Liver (tissue), 9 donors: ENCODE measurements around the gene PLXDC2. TPM values are rescaled to one million over a fixed set of nuclear protein-coding genes. Genes with fewer than 3 reads are reported as not detected.

Experiments
- DNase-seq: peaks from one replicate; pipeline ENCODE4 v3.0.0-alpha.2; 2017; ENCODE audit warnings: low spot score
- H3K27ac ChIP-seq, 2 donors: one replicate each; pipeline ENCODE4 v1.7.0; 2013; ENCODE audit warnings: inconsistent platforms in 2 of 2, low read length in 2 of 2, control low read depth in 1 of 2, low read depth in 1 of 2, mild to moderate bottlenecking in 1 of 2
- H3K27me3 ChIP-seq, 4 donors: one replicate each; pipeline versions ENCODE4 v1.6.1 to v1.7.0; 2013; ENCODE audit warnings: low read length in 3 of 4, inconsistent platforms in 1 of 4, mild to moderate bottlenecking in 1 of 4, moderate library complexity in 1 of 4; ENCODE audit not compliant: control insufficient read depth in 4 of 4, insufficient read depth in 4 of 4
- H3K36me3 ChIP-seq, 4 donors: one replicate each; pipeline versions ENCODE4 v1.6.1 to v1.7.0; 2013; ENCODE audit warnings: low read length in 3 of 4, mild to moderate bottlenecking in 3 of 4, low read depth in 1 of 4, moderate library complexity in 1 of 4; ENCODE audit not compliant: control insufficient read depth in 4 of 4, insufficient read depth in 3 of 4
- H3K4me1 ChIP-seq, 4 donors: one replicate each; pipeline versions ENCODE4 v1.6.1 to v1.7.0; 2013; ENCODE audit warnings: low read length in 3 of 4, mild to moderate bottlenecking in 3 of 4, moderate library complexity in 1 of 4; ENCODE audit not compliant: control insufficient read depth in 4 of 4, insufficient read depth in 4 of 4
- H3K4me3 ChIP-seq, 3 donors: one replicate each; pipeline versions ENCODE4 v1.6.1 to v1.7.0; 2013; ENCODE audit warnings: low read length in 3 of 3, control low read depth in 1 of 3, low read depth in 1 of 3, mild to moderate bottlenecking in 1 of 3
- H3K9ac ChIP-seq, 2 donors: one replicate each; pipeline ENCODE4 v1.7.0; 2013; ENCODE audit warnings: low read length in 2 of 2, mild to moderate bottlenecking in 2 of 2, moderate library complexity in 2 of 2, control low read depth in 1 of 2, low read depth in 1 of 2
- H3K9me3 ChIP-seq, 4 donors: one replicate each; pipeline versions ENCODE4 v1.6.1 to v1.7.0; 2013; ENCODE audit warnings: low read length in 3 of 4; ENCODE audit not compliant: control insufficient read depth in 4 of 4
- ATF3 ChIP-seq: IDR thresholded peaks from 2 replicates; pipeline ENCODE4 v1.6.1; 2016; ENCODE audit warnings: antibody characterized with exemption
- EGR1 ChIP-seq, 2 donors: IDR thresholded peaks; 2 replicates each; pipeline ENCODE4 v1.6.1; 2016 to 2018; ENCODE audit warnings: antibody characterized with exemption in 2 of 2, low read depth in 2 of 2
- FOXA1 ChIP-seq: IDR thresholded peaks from 2 replicates; pipeline ENCODE4 v1.6.1; 2016; ENCODE audit warnings: antibody characterized with exemption
- FOXA2 ChIP-seq: IDR thresholded peaks from 2 replicates; pipeline ENCODE4 v1.6.1; 2016; ENCODE audit warnings: antibody characterized with exemption
- GABPA ChIP-seq, 2 donors: IDR thresholded peaks in 1 of 2; conservative IDR thresholded peaks in 1 of 2; 2 replicates each; pipeline ENCODE4 v1.6.1; 2016; ENCODE audit warnings: antibody characterized with exemption in 2 of 2, mild to moderate bottlenecking in 1 of 2, moderate library complexity in 1 of 2
- HNF4A ChIP-seq, 2 donors: conservative IDR thresholded peaks; 2 replicates each; pipeline ENCODE4 v1.6.1; 2016; ENCODE audit warnings: antibody characterized with exemption in 2 of 2, mild to moderate bottlenecking in 2 of 2
- NR2F2 ChIP-seq: IDR thresholded peaks from 2 replicates; pipeline ENCODE4 v1.6.1; 2016; ENCODE audit warnings: antibody characterized with exemption
- RAD21 ChIP-seq, 2 donors: IDR thresholded peaks; 2 replicates each; pipeline ENCODE4 v1.6.1; 2016; ENCODE audit warnings: antibody characterized with exemption in 2 of 2, mild to moderate bottlenecking in 2 of 2
- RXRA ChIP-seq, 2 donors: IDR thresholded peaks; 2 replicates each; pipeline ENCODE4 v1.6.1; 2017 to 2018; ENCODE audit warnings: antibody characterized with exemption in 2 of 2, mild to moderate bottlenecking in 1 of 2
- TAF1 ChIP-seq: conservative IDR thresholded peaks from 2 replicates; pipeline ENCODE4 v1.6.1; 2016; ENCODE audit warnings: antibody characterized with exemption, mild to moderate bottlenecking
- ZBTB33 ChIP-seq: IDR thresholded peaks from 2 replicates; pipeline ENCODE4 v1.6.1; 2016; ENCODE audit warnings: antibody characterized with exemption
- WGBS: extraction: QIAGEN DNeasy Blood & Tissue Kit; methylation state at CpG from one replicate; pipeline ENCODE4 v1.1.7; 2013; 5-methylcytosine and 5-hydroxymethylcytosine counted together
- polyA plus RNA-seq, 2 donors: library from polyadenylated mRNA; stranded (reverse) in 1 of 2; unstranded in 1 of 2; fragments of 200-250 nt in 1 of 2; fragments of >200 nt in 1 of 2; fragmentation: Nextera tagmentation in 1 of 2; extraction: Ambion mirVana in 1 of 2; gene quantifications; one replicate each; pipeline versions ENCODE4 v1.2.1 to v1.2.3, GENCODE V29; 2013 to 2015
- total RNA-seq, 2 donors: library from RNA; depleted of rRNA; stranded (reverse); fragments of >200 nt; gene quantifications; one replicate each; pipeline ENCODE4 v1.2.3, GENCODE V29; 2014
- TF ChIP-seq, protein P1 (sequence below): IDR thresholded peaks from 2 replicates; pipeline ENCODE4 v1.6.1; 2016; ENCODE audit warnings: antibody characterized with exemption, mild to moderate bottlenecking
- donor health status: healthy.
- donor health status: healthy.
- donor health status: healthy.
- donor health status: healthy.
- donor health status: healthy.

The PLXDC2 gene
- total and polyA plus RNA-seq, 4 donors = 1.4 to 5.1 (median 2.4) TPM

- H3K9ac ChIP-seq = no peak overlapping the region
- WGBS = 87% methylated on average over 5 of the region's 5 CpGs
- no peaks in the 10 kb centered on the region for H3K27me3 ChIP-seq
- no peaks in the 10 kb centered on the region for H3K9me3 ChIP-seq
- no peak for DNase-seq
- H3K27ac ChIP-seq = no peak overlapping the region
- no peaks in the 10 kb centered on the region for H3K36me3 ChIP-seq
- H3K4me3 ChIP-seq = no peak overlapping the region
- no peak for TF ChIP-seq EGR1 (IDR thresholded peaks at IDR 0.05; ENCODE audit: low read depth in 2 of 2)
- TF ChIP-seq TAF1 = no peak
- no peak for TF ChIP-seq RAD21 (IDR thresholded peaks at IDR 0.05)
- TF ChIP-seq, protein P1, sequence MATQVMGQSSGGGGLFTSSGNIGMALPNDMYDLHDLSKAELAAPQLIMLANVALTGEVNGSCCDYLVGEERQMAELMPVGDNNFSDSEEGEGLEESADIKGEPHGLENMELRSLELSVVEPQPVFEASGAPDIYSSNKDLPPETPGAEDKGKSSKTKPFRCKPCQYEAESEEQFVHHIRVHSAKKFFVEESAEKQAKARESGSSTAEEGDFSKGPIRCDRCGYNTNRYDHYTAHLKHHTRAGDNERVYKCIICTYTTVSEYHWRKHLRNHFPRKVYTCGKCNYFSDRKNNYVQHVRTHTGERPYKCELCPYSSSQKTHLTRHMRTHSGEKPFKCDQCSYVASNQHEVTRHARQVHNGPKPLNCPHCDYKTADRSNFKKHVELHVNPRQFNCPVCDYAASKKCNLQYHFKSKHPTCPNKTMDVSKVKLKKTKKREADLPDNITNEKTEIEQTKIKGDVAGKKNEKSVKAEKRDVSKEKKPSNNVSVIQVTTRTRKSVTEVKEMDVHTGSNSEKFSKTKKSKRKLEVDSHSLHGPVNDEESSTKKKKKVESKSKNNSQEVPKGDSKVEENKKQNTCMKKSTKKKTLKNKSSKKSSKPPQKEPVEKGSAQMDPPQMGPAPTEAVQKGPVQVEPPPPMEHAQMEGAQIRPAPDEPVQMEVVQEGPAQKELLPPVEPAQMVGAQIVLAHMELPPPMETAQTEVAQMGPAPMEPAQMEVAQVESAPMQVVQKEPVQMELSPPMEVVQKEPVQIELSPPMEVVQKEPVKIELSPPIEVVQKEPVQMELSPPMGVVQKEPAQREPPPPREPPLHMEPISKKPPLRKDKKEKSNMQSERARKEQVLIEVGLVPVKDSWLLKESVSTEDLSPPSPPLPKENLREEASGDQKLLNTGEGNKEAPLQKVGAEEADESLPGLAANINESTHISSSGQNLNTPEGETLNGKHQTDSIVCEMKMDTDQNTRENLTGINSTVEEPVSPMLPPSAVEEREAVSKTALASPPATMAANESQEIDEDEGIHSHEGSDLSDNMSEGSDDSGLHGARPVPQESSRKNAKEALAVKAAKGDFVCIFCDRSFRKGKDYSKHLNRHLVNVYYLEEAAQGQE = no peak
- no peaks in the 10 kb centered on the region for H3K4me1 ChIP-seq
These were observed 350.0 kb downstream of the PLXDC2 start for GRCh38 chr10:20166096-20166675.

DNA sequence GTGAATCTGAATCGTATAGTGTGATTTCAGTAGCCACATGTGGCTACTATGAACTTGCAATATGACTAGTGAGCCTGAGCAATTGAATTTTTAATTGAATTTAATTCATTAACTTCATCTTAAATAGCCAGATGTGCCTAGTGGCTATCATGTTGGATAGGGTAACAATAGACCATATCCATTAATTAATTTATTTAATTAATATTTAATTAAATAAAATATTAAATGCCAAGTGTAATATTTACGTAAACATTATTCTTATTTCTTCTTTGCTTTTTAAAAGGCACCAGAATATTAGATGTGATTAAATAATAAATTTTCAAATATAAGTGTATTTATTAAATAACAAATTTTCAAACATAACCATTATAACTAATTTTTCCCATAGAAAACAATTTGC, 354.4 kb downstream of the PLXDC2 start:
- Histone ChIP-seq H3K9ac (no peak overlapping the region), H3K9me3 (no peaks in the 10 kb centered on the region), H3K4me3 (no peak overlapping the region), H3K27ac (no peak overlapping the region), H3K27me3 (no peaks in the 10 kb centered on the region), H3K36me3 (no peaks in the 10 kb centered on the region), H3K4me1 (no peaks in the 10 kb centered on the region)
- 98% methylated on average over 2 of the region's 2 CpGs for WGBS
- TF ChIP-seq HNF4A (conservative IDR thresholded peaks at IDR 0.05) = no peak
- TF ChIP-seq ATF3 = no peak
- no peak for TF ChIP-seq FOXA2
- no peak for TF ChIP-seq RAD21 (IDR thresholded peaks at IDR 0.05)
- no peak for TF ChIP-seq TAF1
- TF ChIP-seq RXRA (IDR thresholded peaks at IDR 0.05) = no peak
- no peak for TF ChIP-seq NR2F2
- no peak for TF ChIP-seq ZBTB33
- TF ChIP-seq GABPA (IDR thresholded peaks at IDR 0.05 in 1 of 2, conservative IDR thresholded peaks at IDR 0.05 in 1 of 2) = no peak
- TF ChIP-seq, protein P1 = no peak
- no peak for TF ChIP-seq FOXA1
- no peak for TF ChIP-seq EGR1 (IDR thresholded peaks at IDR 0.05; ENCODE audit: low read depth in 2 of 2)
- DNase-seq = no peak
